ENCODE data around the gene NLN.
"Not testable (repeated sequence)": the region's sequence is repeated elsewhere in the genome, so short reads cannot be mapped to it uniquely, and the experiment has no call there.

The NLN gene

GRCh38 chr5:65871776-65872175 lies 149.8 kb downstream of the NLN start:
- not testable (repeated sequence) for DNase-seq (ENCODE audit: low read depth in 3 of 3)

GRCh38 chr5:65873181-65873750 lies 151.3 kb downstream of the NLN start:
- no peak for DNase-seq (ENCODE audit: low read depth in 3 of 3)

- no peak for DNase-seq (ENCODE audit: low read depth in 3 of 3)
Measured at GRCh38 chr5:65874241-65874640, 152.2 kb downstream of the NLN start.

GRCh38 chr5:65876496-65876895 lies 154.5 kb downstream of the NLN start:
- no peak for DNase-seq (ENCODE audit: low read depth in 3 of 3)

GRCh38 chr5:65876970-65877369 lies 155.0 kb downstream of the NLN start:
- DNase-seq (ENCODE audit: low read depth in 3 of 3), result no peak

All from stimulated activated CD4-positive, alpha-beta T cell treated with anti-CD3 and anti-CD28 coated beads, TNF-alpha, amount 100 ng/mL, for 48 hours (primary cell).